Cardiac fibroblast (primary cell): Measurements from ENCODE around the gene OPCML.
A peak's percentile ranks its signal among the peaks of the same experiment; 100 is the strongest.

Experiments used
- DNase-seq, 2 donors: peaks; one replicate each; pipeline versions ENCODE4 v3.0.0 to v3.0.0-alpha.2; 2010; ENCODE audit warnings: low read depth in 2 of 2
- H3K4me3 ChIP-seq, 2 donors: replicated peaks in 1 of 2; 1 replicate in 1 of 2; 2 replicates in 1 of 2; pipeline ENCODE4 v1.5.1; 2011; ENCODE audit warnings: low read depth in 2 of 2, low read length in 2 of 2, mild to moderate bottlenecking in 2 of 2, moderate library complexity in 1 of 2
- CTCF ChIP-seq: IDR thresholded peaks from one replicate; pipeline ENCODE4 v1.5.1; 2011; ENCODE audit warnings: low read depth, mild to moderate bottlenecking, low read length, inconsistent platforms

The OPCML gene

GRCh38 chr11:132817387-132817786 is 714.9 kb downstream of the OPCML start:
- TF ChIP-seq CTCF = no peak
- no peak overlapping the region for H3K4me3 ChIP-seq
- DNase-seq = no peak

- no peak for TF ChIP-seq CTCF
- DNase-seq = no peak
- no peak overlapping the region for H3K4me3 ChIP-seq
Observed at GRCh38 chr11:132814410-132814809, 717.9 kb downstream of the OPCML start.

- DNase-seq = no peak
- H3K4me3 ChIP-seq = no peak overlapping the region
- TF ChIP-seq CTCF = no peak
Observed at GRCh38 chr11:132811649-132812048, 720.7 kb downstream of the OPCML start.

- H3K4me3 ChIP-seq = no peak overlapping the region
- no peak for DNase-seq
- TF ChIP-seq CTCF = no peak
Observed at GRCh38 chr11:132809070-132809469, 723.2 kb downstream of the OPCML start.

GRCh38 chr11:132804258-132804657 is 728.0 kb downstream of the OPCML start:
- TF ChIP-seq CTCF = no peak

GRCh38 chr11:132803436-132803835 is 728.9 kb downstream of the OPCML start:
- no peak overlapping the region for H3K4me3 ChIP-seq
- DNase-seq = peak in 1 of 2 donors; percentile 2
- TF ChIP-seq CTCF = no peak

More at GRCh38 chr11:132804258-132804657, 728.0 kb downstream of the OPCML start:
- no peak for DNase-seq
- no peak overlapping the region for H3K4me3 ChIP-seq

GRCh38 chr11:132802947-132803346 is 729.4 kb downstream of the OPCML start:
- no peak for TF ChIP-seq CTCF
- H3K4me3 ChIP-seq = no peak overlapping the region

More at GRCh38 chr11:132802947-132803346, 729.4 kb downstream of the OPCML start:
- no peak for DNase-seq
